IMR-90 (cell line): ENCODE results near the gene RGL1. TPM values are rescaled to one million over a fixed set of nuclear protein-coding genes. Genes with fewer than 3 reads are reported as not detected.

Source experiments
- ATAC-seq: fragments of 200-7000 bp; cut with Tn5 transposase; 2 replicates; pipeline ENCODE4 v1.9.1; 2020; ENCODE audit warnings: low read depth, mild to moderate bottlenecking, moderate library complexity
- BruUV-seq: library from RNA; stranded (reverse); fragments of 400-500 nt; replicated peaks from 2 replicates; lab custom pipeline; 2021; lab: Mats Ljungman, UMichigan
- CTCF ChIA-PET: fragments of 300-600 bp; formaldehyde crosslinking; extraction: SDS; loops from one replicate; lab custom pipeline; 2021; ENCODE audit warnings: antibody characterized with exemption; lab: Yijun Ruan, JAX
- POLR2A ChIA-PET: fragments of 300-600 bp; sonication (Branson Sonifier 250); formaldehyde crosslinking; loops from one replicate; lab custom pipeline; 2022; ENCODE audit warnings: antibody characterized with exemption; ENCODE audit not compliant: unreplicated experiment; lab: Charles Lee
- DNase-seq: peaks from one replicate; pipeline ENCODE4 v3.0.0; 2013
- H2AFZ ChIP-seq: replicated peaks from 2 replicates; pipeline ENCODE3; 2013; ENCODE audit warnings: low read length, mild to moderate bottlenecking; ENCODE audit not compliant: poor library complexity
- H2AK5ac ChIP-seq: 2 replicates; pipeline ENCODE4 v1.6.1; 2013; ENCODE audit warnings: low read depth, low read length, inconsistent platforms
- H2AK9ac ChIP-seq: replicated peaks from 2 replicates; pipeline ENCODE3; 2013; ENCODE audit warnings: mild to moderate bottlenecking, low read depth, low read length, moderate library complexity; ENCODE audit not compliant: poor library complexity
- H2BK120ac ChIP-seq: 2 replicates; pipeline ENCODE4 v1.6.1; 2013; ENCODE audit warnings: low read depth, low read length, inconsistent platforms
- H2BK15ac ChIP-seq: 3 replicates; pipeline ENCODE4 v1.6.1; 2013; ENCODE audit warnings: low read depth, low read length, inconsistent platforms
- H2BK20ac ChIP-seq: 2 replicates; pipeline ENCODE4 v1.6.1; 2013; ENCODE audit warnings: low read depth, mild to moderate bottlenecking, inconsistent platforms, low read length, moderate library complexity
- H2BK5ac ChIP-seq: 2 replicates; pipeline ENCODE4 v1.6.1; 2013; ENCODE audit warnings: mild to moderate bottlenecking, low read depth, low read length, inconsistent platforms; ENCODE audit not compliant: poor library complexity, severe bottlenecking
- H3K14ac ChIP-seq: replicated peaks from 2 replicates; pipeline ENCODE4 v1.6.1; 2013; ENCODE audit warnings: low read depth, low read length, inconsistent platforms
- H3K18ac ChIP-seq: 2 replicates; pipeline ENCODE4 v1.6.1; 2013; ENCODE audit warnings: low read depth, low read length, control low read depth
- H3K23ac ChIP-seq: 2 replicates; pipeline ENCODE4 v1.6.1; 2013; ENCODE audit warnings: low read depth, low read length, inconsistent platforms
- H3K27ac ChIP-seq: 2 replicates; pipeline ENCODE4 v1.5.1; 2013; ENCODE audit warnings: mild to moderate bottlenecking, control low read depth, low read length; ENCODE audit not compliant: insufficient read depth
- H3K27me3 ChIP-seq: 2 replicates; pipeline ENCODE4 v1.6.1; 2013; ENCODE audit warnings: low read length; ENCODE audit not compliant: control insufficient read depth, insufficient read depth
- H3K36me3 ChIP-seq: 2 replicates; pipeline ENCODE4 v1.6.1; 2013; ENCODE audit warnings: low read length, mixed read lengths; ENCODE audit not compliant: control insufficient read depth, insufficient read depth
- H3K4ac ChIP-seq: 2 replicates; pipeline ENCODE4 v1.6.1; 2013; ENCODE audit warnings: low read depth, low read length, inconsistent platforms
- H3K4me1 ChIP-seq: 2 replicates; pipeline ENCODE4 v1.6.1; 2013; ENCODE audit warnings: low read length, mixed read lengths; ENCODE audit not compliant: control insufficient read depth, insufficient read depth
- H3K4me2 ChIP-seq: 2 replicates; pipeline ENCODE4 v1.6.1; 2013; ENCODE audit warnings: low read depth, mild to moderate bottlenecking, control low read depth, low read length, moderate library complexity
- H3K4me3 ChIP-seq: 2 replicates; pipeline ENCODE4 v1.5.1; 2013; ENCODE audit warnings: low read depth, mild to moderate bottlenecking, control low read depth, low read length, moderate library complexity; ENCODE audit not compliant: insufficient read depth
- H3K56ac ChIP-seq: 2 replicates; pipeline ENCODE4 v1.6.1; 2013; ENCODE audit warnings: low read length, inconsistent platforms; ENCODE audit not compliant: insufficient read depth; ENCODE audit errors: extremely low read depth
- H3K79me1 ChIP-seq, 2 experiments: 2 replicates each; pipeline ENCODE4 v1.6.1; 2013; ENCODE audit warnings: low read length in 2 of 2, inconsistent platforms in 1 of 2, low read depth in 1 of 2
- H3K9ac ChIP-seq: 2 replicates; pipeline ENCODE4 v1.6.1; 2013; ENCODE audit warnings: low read depth, low read length, control low read depth
- H3K9me1 ChIP-seq: 2 replicates; pipeline ENCODE4 v1.6.1; 2013; ENCODE audit warnings: low read length, inconsistent platforms; ENCODE audit not compliant: insufficient read depth
- H3K9me3 ChIP-seq: 2 replicates; pipeline ENCODE4 v1.6.1; 2013; ENCODE audit warnings: low read length; ENCODE audit not compliant: control insufficient read depth, insufficient read depth
- H4K20me1 ChIP-seq: 2 replicates; pipeline ENCODE4 v1.6.1; 2013; ENCODE audit warnings: low read length, inconsistent platforms; ENCODE audit not compliant: insufficient read depth
- H4K5ac ChIP-seq: 2 replicates; pipeline ENCODE4 v1.6.1; 2013; ENCODE audit warnings: mild to moderate bottlenecking, low read depth, low read length, control low read depth
- H4K8ac ChIP-seq, 2 experiments: 2 replicates each; pipeline ENCODE4 v1.6.1; 2013; ENCODE audit warnings: low read depth in 2 of 2, low read length in 2 of 2, control low read depth in 1 of 2, inconsistent platforms in 1 of 2
- H4K91ac ChIP-seq: 2 replicates; pipeline ENCODE4 v1.6.1; 2013; ENCODE audit warnings: low read depth, low read length, inconsistent platforms; ENCODE audit not compliant: insufficient read depth
- BHLHE40 ChIP-seq: fragments of 150-350 bp; IDR thresholded peaks from 2 replicates; pipeline ENCODE4 v1.6.1; 2016; ENCODE audit warnings: mild to moderate bottlenecking, low read depth, low read length
- CEBPB ChIP-seq: IDR thresholded peaks from 2 replicates; pipeline ENCODE4 v1.6.1; 2012; ENCODE audit warnings: low read depth, low read length, improper control_type of control experiment
- CHD1 ChIP-seq: IDR thresholded peaks from 2 replicates; pipeline ENCODE4 v1.6.1; 2012; ENCODE audit warnings: low read depth, low read length, improper control_type of control experiment
- FOS ChIP-seq: fragments of 150-350 bp; IDR thresholded peaks from 2 replicates; pipeline ENCODE4 v1.6.1; 2016; ENCODE audit warnings: low read depth, low read length
- MAFK ChIP-seq: IDR thresholded peaks from 2 replicates; pipeline ENCODE4 v1.6.1; 2012; ENCODE audit warnings: low read depth, low read length, improper control_type of control experiment
- MAZ ChIP-seq: IDR thresholded peaks from 2 replicates; pipeline ENCODE4 v1.6.1; 2012; ENCODE audit warnings: low read depth, mild to moderate bottlenecking, low read length, improper control_type of control experiment, moderate library complexity, borderline replicate concordance
- MXI1 ChIP-seq: IDR thresholded peaks from 2 replicates; pipeline ENCODE4 v1.6.1; 2012; ENCODE audit warnings: low read depth, mild to moderate bottlenecking, low read length, moderate library complexity, borderline replicate concordance
- POLR2A ChIP-seq: IDR thresholded peaks from 2 replicates; pipeline ENCODE4 v1.6.1; 2012; ENCODE audit warnings: mild to moderate bottlenecking, low read depth, low read length
- RFX5 ChIP-seq: IDR thresholded peaks from 2 replicates; pipeline ENCODE4 v1.8.0; 2012; ENCODE audit warnings: low read depth, mild to moderate bottlenecking, low read length, moderate library complexity
- SMC3 ChIP-seq: fragments of 150-350 bp; IDR thresholded peaks from 2 replicates; pipeline ENCODE4 v1.6.1; 2016; ENCODE audit warnings: low read depth, mild to moderate bottlenecking, antibody characterized with exemption, low read length, moderate library complexity
- WGBS, 2 experiments: methylation state at CpG; one replicate each; pipeline versions ENCODE4 v1.1.5 to v1.1.7; 2013; ENCODE audit warnings: missing lambda C conversion rate in 2 of 2; ENCODE audit not compliant: insufficient read length in 1 of 2; ENCODE audit errors: extremely low coverage in 2 of 2; 5-methylcytosine and 5-hydroxymethylcytosine counted together
- dilution Hi-C: fragments of 300-500 bp; cut with HindIII; formaldehyde crosslinking; loops from one replicate; pipeline ENCODE4 v1.14.3; 2018; ENCODE audit warnings: low sequenced_read_pairs; ENCODE audit not compliant: unreplicated experiment
- in situ Hi-C: fragments of 300-500 bp; cut with MboI; formaldehyde crosslinking; loops from 3 replicates; pipeline ENCODE4 v1.14.3; 2019; ENCODE audit warnings: low sequenced_read_pairs, inconsistent platforms, mixed read lengths
- intact Hi-C: fragments of 100-400 bp; cut with micrococcal nuclease; formaldehyde crosslinking; loops from 2 replicates; pipeline ENCODE4 v1.10.0; 2022
- polyA plus RNA-seq, 3 experiments: library from polyadenylated mRNA; depleted of rRNA; stranded (reverse); fragments of >200 nt; gene quantifications; 2 replicates each; pipeline ENCODE4 v1.2.3, GENCODE V29; 2012; ENCODE audit warnings: low replicate concordance in 1 of 3
- total RNA-seq: library from RNA; depleted of rRNA; stranded (reverse); fragments of >200 nt; gene quantifications from 2 replicates; pipeline ENCODE4 v1.2.3, GENCODE V29; 2012
- TF ChIP-seq, protein P1 (sequence below): fragments of 150-350 bp; IDR thresholded peaks from 2 replicates; pipeline ENCODE4 v1.6.1; 2017; ENCODE audit warnings: mild to moderate bottlenecking, antibody characterized with exemption, low read length, low read depth

Gene RGL1
- total and polyA plus RNA-seq, 2 of the 4 experiments (the other 2 are of a cell fraction): 4.7 to 7.5 TPM

DNA sequence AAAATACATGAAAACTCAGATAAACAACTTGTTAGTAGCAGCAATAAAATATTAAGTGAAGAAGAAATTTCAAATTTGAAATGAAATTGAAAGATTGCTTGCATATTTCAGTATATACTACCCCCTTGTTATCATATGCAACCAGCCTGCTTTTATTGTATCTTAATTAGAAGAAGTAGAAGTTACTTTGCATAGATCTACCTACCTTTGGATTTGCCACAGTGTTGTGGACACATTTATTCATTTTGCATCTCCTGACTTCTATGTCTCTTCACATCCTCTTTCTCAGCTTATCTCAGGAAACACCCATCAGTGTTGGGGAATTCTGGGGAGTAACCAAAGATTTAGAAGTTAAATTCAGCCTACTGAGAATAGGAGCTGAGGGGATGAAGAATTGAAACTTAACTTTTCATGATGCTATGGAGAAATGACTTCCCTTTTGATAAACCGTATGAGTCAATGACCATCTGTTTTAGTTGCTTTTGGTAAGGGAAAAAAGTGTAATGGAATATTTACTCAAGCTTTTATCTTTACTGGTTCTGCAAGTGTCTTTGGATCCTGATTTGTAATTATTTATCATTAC, 96.9 kb downstream of the RGL1 start:
- Histone ChIP-seq H3K9me1 (no peaks in the 10 kb centered on the region), H2AK9ac (no peak overlapping the region), H3K27ac (no peak overlapping the region), H3K27me3 (no peaks in the 10 kb centered on the region), H4K20me1 (no peaks in the 10 kb centered on the region), H3K56ac (no peak overlapping the region), H3K9ac (no peak overlapping the region), H3K4me2 (no peak overlapping the region), H2AK5ac (no peak overlapping the region), H3K4me1 (no peaks in the 10 kb centered on the region), H3K79me1 (no peaks in the 10 kb centered on the region), H3K9me3 (no peaks in the 10 kb centered on the region), H3K36me3 (peaks cover 20% of the 10 kb centered on the region), H4K8ac (no peak overlapping the region), H3K18ac (no peak overlapping the region), H4K5ac (no peak overlapping the region), H2BK5ac (no peak overlapping the region), H3K4me3 (no peak overlapping the region), H2BK20ac (no peak overlapping the region), H2BK15ac (no peak overlapping the region), H3K14ac (no peak overlapping the region), H3K4ac (no peak overlapping the region), H2BK120ac (no peak overlapping the region), H4K91ac (no peak overlapping the region), H3K23ac (no peak overlapping the region), H2AFZ (no peak overlapping the region)
- no TSS peak for BruUV-seq
- TF ChIP-seq FOS (no peak), RFX5 (no peak), MXI1 (no peak), BHLHE40 (no peak), POLR2A (no peak), MAZ (no peak), CEBPB (no peak), SMC3 (no peak), MAFK (no peak), CHD1 (no peak)
- TF ChIP-seq, protein P1, sequence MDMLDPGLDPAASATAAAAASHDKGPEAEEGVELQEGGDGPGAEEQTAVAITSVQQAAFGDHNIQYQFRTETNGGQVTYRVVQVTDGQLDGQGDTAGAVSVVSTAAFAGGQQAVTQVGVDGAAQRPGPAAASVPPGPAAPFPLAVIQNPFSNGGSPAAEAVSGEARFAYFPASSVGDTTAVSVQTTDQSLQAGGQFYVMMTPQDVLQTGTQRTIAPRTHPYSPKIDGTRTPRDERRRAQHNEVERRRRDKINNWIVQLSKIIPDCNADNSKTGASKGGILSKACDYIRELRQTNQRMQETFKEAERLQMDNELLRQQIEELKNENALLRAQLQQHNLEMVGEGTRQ: no peak
- ChIA-PET CTCF (no interaction called here), POLR2A (no interaction called here)
- no CpG with 5 or more reads among the region's 1 CpG for WGBS, 2 experiments
- in situ Hi-C loops: no loop called here
- intact Hi-C loops: no loop called here
- ATAC-seq (no peak), DNase-seq (peak; percentile 34)
- dilution Hi-C loops: loop anchor here (25.0 kb wide), 1 partner anchor 240 kb away; the partner anchor contains the start of gene APOBEC4
